Nephron (organoid): ENCODE measurements around the gene FJX1.

Experiments
- H3K27ac Mint-ChIP-seq, 3 experiments: 2 replicates each; pipeline ENCODE4 v1.8.0; 2020; ENCODE audit warnings: mixed read lengths in 3 of 3, mild to moderate bottlenecking in 2 of 3, moderate library complexity in 1 of 3
- H3K27me3 Mint-ChIP-seq: 2 replicates; pipeline ENCODE4 v1.8.0; 2021; ENCODE audit warnings: low read depth, mild to moderate bottlenecking, moderate library complexity, mixed read lengths
- H3K36me3 Mint-ChIP-seq: 2 replicates; pipeline ENCODE4 v1.8.0; 2020; ENCODE audit warnings: low read depth, mixed read lengths
- H3K4me1 Mint-ChIP-seq: 2 replicates; pipeline ENCODE4 v1.8.0; 2020; ENCODE audit warnings: mixed read lengths
- H3K4me3 Mint-ChIP-seq, 3 experiments: 2 replicates each; pipeline ENCODE4 v1.8.0; 2020; ENCODE audit warnings: mild to moderate bottlenecking in 3 of 3, mixed read lengths in 3 of 3, moderate library complexity in 2 of 3
- H3K9me3 Mint-ChIP-seq: 2 replicates; pipeline ENCODE4 v1.8.0; 2020; ENCODE audit warnings: mixed read lengths
- CTCF ChIP-seq, 3 experiments: fragments of 200-600 bp; sonication (generic); IDR thresholded peaks; one replicate each; pipeline ENCODE4 v1.5.0; 2021; ENCODE audit warnings: antibody characterized with exemption in 3 of 3; ENCODE audit not compliant: unreplicated experiment in 3 of 3

The FJX1 gene

GRCh38 chr11:35629511-35629910 lies 11.3 kb downstream of the FJX1 start:
- Mint-ChIP-seq H3K4me1 (peaks cover under 1% of the 10 kb centered on the region), H3K9me3 (peaks cover 6% of the 10 kb centered on the region), H3K36me3 (no peaks in the 10 kb centered on the region), H3K27me3 (peaks cover 3% of the 10 kb centered on the region), H3K27ac (no peak overlapping the region), H3K4me3 (no peak overlapping the region)
- no peak for TF ChIP-seq CTCF (IDR thresholded peaks at IDR 0.05; ENCODE audit: unreplicated experiment in 3 of 3)

GRCh38 chr11:35629914-35630313 lies 11.7 kb downstream of the FJX1 start:
- H3K4me3 Mint-ChIP-seq = no peak overlapping the region
- no peak overlapping the region for H3K27ac Mint-ChIP-seq
- TF ChIP-seq CTCF (IDR thresholded peaks at IDR 0.05; ENCODE audit: unreplicated experiment in 3 of 3) = no peak
- H3K4me1 Mint-ChIP-seq = no peaks in the 10 kb centered on the region
- H3K36me3 Mint-ChIP-seq = no peaks in the 10 kb centered on the region
- H3K27me3 Mint-ChIP-seq = peaks cover 3% of the 10 kb centered on the region
- H3K9me3 Mint-ChIP-seq = peaks cover 6% of the 10 kb centered on the region

- TF ChIP-seq CTCF (IDR thresholded peaks at IDR 0.05; ENCODE audit: unreplicated experiment in 3 of 3) = no peak
- Mint-ChIP-seq H3K4me1 (no peaks in the 10 kb centered on the region), H3K9me3 (peaks cover 6% of the 10 kb centered on the region), H3K36me3 (no peaks in the 10 kb centered on the region), H3K4me3 (no peak overlapping the region), H3K27me3 (peaks cover 3% of the 10 kb centered on the region), H3K27ac (no peak overlapping the region)
Measured at GRCh38 chr11:35631891-35632290, 13.6 kb downstream of the FJX1 start.

- H3K36me3 Mint-ChIP-seq = no peaks in the 10 kb centered on the region
- H3K27ac Mint-ChIP-seq = no peak overlapping the region
- H3K27me3 Mint-ChIP-seq = peaks cover 3% of the 10 kb centered on the region
- no peak overlapping the region for H3K4me3 Mint-ChIP-seq
- no peak for TF ChIP-seq CTCF (IDR thresholded peaks at IDR 0.05; ENCODE audit: unreplicated experiment in 3 of 3)
- no peaks in the 10 kb centered on the region for H3K4me1 Mint-ChIP-seq
- peaks cover 6% of the 10 kb centered on the region for H3K9me3 Mint-ChIP-seq
Measured at GRCh38 chr11:35632301-35632700, 14.0 kb downstream of the FJX1 start.

- peaks cover 3% of the 10 kb centered on the region for H3K27me3 Mint-ChIP-seq
- TF ChIP-seq CTCF (IDR thresholded peaks at IDR 0.05; ENCODE audit: unreplicated experiment in 3 of 3) = no peak
- H3K4me3 Mint-ChIP-seq = no peak overlapping the region
- H3K36me3 Mint-ChIP-seq = no peaks in the 10 kb centered on the region
- no peaks in the 10 kb centered on the region for H3K9me3 Mint-ChIP-seq
- H3K4me1 Mint-ChIP-seq = peaks cover 8% of the 10 kb centered on the region
- no peak overlapping the region for H3K27ac Mint-ChIP-seq
Measured at GRCh38 chr11:35633827-35634423, 15.7 kb downstream of the FJX1 start.

- H3K27me3 Mint-ChIP-seq = peaks cover 3% of the 10 kb centered on the region
Measured at GRCh38 chr11:35635933-35636332, 17.7 kb downstream of the FJX1 start.

More at GRCh38 chr11:35635933-35636332, 17.7 kb downstream of the FJX1 start:
- peaks cover 9% of the 10 kb centered on the region for H3K4me1 Mint-ChIP-seq
- H3K36me3 Mint-ChIP-seq = no peaks in the 10 kb centered on the region
- no peak overlapping the region for H3K4me3 Mint-ChIP-seq
- H3K27ac Mint-ChIP-seq = no peak overlapping the region
- no peak for TF ChIP-seq CTCF (IDR thresholded peaks at IDR 0.05; ENCODE audit: unreplicated experiment in 3 of 3)
- H3K9me3 Mint-ChIP-seq = no peaks in the 10 kb centered on the region
